Stimulated activated CD8-positive, alpha-beta memory T cell treated with anti-CD3 and anti-CD28 coated beads, Interleukin-7, amount 100 ng/mL, for 24 hours (primary cell): ENCODE measurements around the gene DDX24.

ENCODE experiments used
- DNase-seq: peaks from one replicate; pipeline ENCODE4 v3.0.0-alpha.2; 2020; ENCODE audit warnings: low read depth

The DDX24 gene

GRCh38 chr14:94010625-94011024 is 70.4 kb downstream of the DDX24 start:
- no peak for DNase-seq

GRCh38 chr14:94009767-94010166 is 71.2 kb downstream of the DDX24 start:
- no peak for DNase-seq

- DNase-seq, result no peak
Measured at GRCh38 chr14:94008234-94008633, 72.8 kb downstream of the DDX24 start.

GRCh38 chr14:94005324-94006073 is 75.5 kb downstream of the DDX24 start:
- no peak for DNase-seq

GRCh38 chr14:94004015-94004414 is 77.0 kb downstream of the DDX24 start:
- no peak for DNase-seq

- DNase-seq, result no peak
Measured at GRCh38 chr14:94003397-94003796, 77.6 kb downstream of the DDX24 start.

- DNase-seq, result no peak
Measured at GRCh38 chr14:94001501-94002396, 79.3 kb downstream of the DDX24 start.

GRCh38 chr14:94001016-94001415 is 80.0 kb downstream of the DDX24 start:
- DNase-seq, result no peak

GRCh38 chr14:94000267-94000666 is 80.7 kb downstream of the DDX24 start:
- DNase-seq, result no peak

GRCh38 chr14:93999573-93999972 is 81.4 kb downstream of the DDX24 start:
- DNase-seq, result no peak

- no peak for DNase-seq
Measured at GRCh38 chr14:93998871-93999403, 82.1 kb downstream of the DDX24 start.
